ENCODE measurements around the gene ZNF827.

Gene ZNF827

DNA sequence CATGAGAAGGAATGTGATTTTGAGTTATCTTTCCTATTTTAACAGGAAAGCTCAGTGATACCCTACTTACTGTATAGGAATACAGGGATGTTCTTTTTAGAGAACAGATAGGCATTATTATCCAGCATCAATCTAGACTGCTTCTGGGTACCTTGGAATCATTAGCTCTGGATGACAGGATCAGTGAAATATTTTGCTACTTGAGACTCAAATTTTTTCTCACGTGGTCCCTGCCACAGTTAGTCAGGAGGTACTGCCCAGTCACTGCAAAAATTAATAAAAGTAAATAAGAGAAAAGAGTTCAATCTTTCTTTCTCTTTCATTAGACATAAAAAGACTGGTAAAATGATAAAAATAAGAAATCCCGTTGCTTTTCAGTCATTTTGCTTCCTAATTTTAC lies 5.5 kb downstream of the ZNF827 start:
- no peak for DNase-seq (ENCODE audit: low read depth)

- DNase-seq (ENCODE audit: low read depth), result no peak
These were observed 7.2 kb downstream of the ZNF827 start for GRCh38 chr4:145931403-145931802.

- DNase-seq (ENCODE audit: low read depth), result no peak
These were observed 8.0 kb downstream of the ZNF827 start for GRCh38 chr4:145930592-145930991.

DNA sequence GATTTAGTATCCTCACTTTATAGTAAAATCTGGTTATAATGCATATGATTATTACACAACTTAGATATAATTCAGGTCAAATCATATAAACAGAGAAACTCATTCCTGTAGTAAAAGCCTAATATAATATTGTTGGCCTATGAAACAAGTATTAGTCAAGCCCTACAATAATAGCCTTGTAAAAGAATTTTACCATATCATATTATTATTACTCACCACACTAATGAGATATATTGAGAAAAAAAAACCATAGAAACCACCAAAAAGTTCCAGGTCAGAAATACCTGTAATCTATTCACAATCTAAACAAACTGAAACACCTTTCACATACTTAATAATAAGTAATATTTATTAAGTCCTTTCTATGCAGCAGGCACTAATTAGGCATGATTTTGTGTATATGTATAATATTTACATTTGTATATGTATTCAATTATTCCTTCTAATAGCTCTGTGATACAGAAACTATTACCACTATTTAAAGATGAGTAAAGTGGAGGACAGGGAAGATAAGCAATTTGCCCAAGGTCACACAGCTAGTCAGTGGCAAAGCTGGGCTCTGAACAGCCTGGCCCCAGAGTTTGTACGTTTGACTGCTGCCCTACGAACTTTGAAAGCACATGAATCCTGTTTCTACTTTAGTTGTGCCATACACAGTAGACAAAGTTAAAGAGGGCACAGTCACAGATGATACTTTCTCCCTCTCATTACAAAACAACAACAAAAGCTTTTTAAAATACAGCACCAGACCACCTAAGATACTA lies 9.0 kb downstream of the ZNF827 start:
- DNase-seq (ENCODE audit: low read depth), result no peak

DNA sequence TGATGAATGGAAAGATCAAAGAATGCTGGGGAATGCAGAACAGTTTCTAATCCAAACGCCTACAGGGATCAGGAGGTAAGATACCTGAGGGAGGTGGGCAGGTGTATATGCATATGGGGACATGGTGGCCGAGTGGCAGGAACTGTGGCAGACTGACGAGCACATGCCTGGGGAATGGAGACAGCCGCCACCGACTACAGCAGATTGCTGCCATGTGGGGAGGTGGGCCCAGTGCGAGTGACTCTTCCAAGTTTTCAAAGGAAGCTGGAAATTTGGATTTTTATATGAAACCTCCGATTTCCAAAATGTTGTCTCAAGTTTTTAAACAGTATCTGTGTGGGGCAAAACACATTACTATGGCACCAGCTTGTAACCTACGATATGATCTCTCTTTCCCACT lies 9.9 kb downstream of the ZNF827 start:
- DNase-seq (ENCODE audit: low read depth), result no peak

GRCh38 chr4:145927030-145927429 lies 11.6 kb downstream of the ZNF827 start:
- no peak for DNase-seq (ENCODE audit: low read depth)

GRCh38 chr4:145921231-145921630 lies 17.4 kb downstream of the ZNF827 start:
- DNase-seq (ENCODE audit: low read depth), result no peak

GRCh38 chr4:145920205-145920604 lies 18.4 kb downstream of the ZNF827 start:
- peak; percentile 97 for DNase-seq (ENCODE audit: low read depth)

- no peak for DNase-seq (ENCODE audit: low read depth)
These were observed 26.2 kb downstream of the ZNF827 start for GRCh38 chr4:145912376-145912775.

GRCh38 chr4:145909773-145910172 lies 28.9 kb downstream of the ZNF827 start:
- no peak for DNase-seq (ENCODE audit: low read depth)

DNA sequence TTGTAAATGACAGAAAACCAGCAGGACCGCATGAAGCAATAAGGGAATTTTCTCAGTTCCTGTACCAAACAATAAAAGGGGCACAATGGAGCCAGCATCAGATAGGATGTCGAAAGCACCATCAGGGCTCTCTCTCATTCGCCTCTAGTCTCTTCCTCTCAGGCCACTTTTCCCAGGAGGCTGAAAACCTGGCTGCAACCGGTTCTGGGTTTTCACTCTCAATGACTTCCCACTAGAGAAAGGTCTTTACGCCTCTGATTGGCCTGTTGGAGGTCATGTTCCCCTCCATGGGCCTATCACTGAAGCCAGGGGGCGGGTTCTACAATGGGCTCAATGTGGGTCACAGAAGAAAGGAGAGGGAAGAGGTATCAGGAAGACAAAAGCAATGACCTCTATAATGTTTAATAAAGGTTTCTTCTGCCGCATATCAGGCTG lies 29.3 kb downstream of the ZNF827 start:
- DNase-seq (ENCODE audit: low read depth), result no peak

- no peak for DNase-seq (ENCODE audit: low read depth)
These were observed 30.8 kb downstream of the ZNF827 start for GRCh38 chr4:145907812-145908211.

GRCh38 chr4:145907390-145907789 lies 31.2 kb downstream of the ZNF827 start:
- DNase-seq (ENCODE audit: low read depth), result no peak

DNA sequence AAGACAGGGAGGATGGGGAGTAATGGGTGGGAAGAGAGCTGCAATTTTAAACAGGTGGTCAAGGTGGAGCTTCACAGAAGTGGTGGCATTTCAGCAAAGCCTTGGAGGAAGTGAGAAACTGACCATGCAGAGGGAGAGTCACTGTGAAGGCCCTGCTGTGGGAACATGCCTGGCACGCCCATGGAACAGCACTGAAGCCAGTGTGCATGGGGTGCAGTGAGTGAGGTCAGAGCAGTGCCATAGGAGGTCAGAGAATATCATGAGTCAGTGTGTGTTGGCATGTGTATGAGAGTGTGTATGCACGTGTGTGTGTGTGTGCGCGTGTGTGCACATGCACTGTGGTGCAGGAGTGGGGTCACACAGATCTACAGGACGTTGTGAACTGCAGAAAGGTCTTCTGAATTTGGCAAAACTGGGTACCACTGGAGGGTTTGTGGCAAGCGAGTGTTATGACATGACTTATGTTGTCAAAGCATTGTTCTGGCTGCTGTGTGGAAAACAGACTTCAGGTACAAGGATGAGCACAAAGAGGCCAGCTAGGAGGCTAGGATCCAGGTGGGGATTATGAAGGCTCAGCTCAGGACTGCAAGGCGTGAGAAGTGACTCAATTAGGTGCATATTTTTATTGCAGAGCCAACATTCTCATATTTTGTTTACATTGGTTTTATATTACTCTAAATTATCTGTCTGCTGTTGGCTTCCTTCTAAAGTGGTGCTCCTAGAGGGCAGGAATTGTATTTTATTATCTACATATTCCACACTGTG lies 34.0 kb downstream of the ZNF827 start:
- no peak for DNase-seq (ENCODE audit: low read depth)

DNA sequence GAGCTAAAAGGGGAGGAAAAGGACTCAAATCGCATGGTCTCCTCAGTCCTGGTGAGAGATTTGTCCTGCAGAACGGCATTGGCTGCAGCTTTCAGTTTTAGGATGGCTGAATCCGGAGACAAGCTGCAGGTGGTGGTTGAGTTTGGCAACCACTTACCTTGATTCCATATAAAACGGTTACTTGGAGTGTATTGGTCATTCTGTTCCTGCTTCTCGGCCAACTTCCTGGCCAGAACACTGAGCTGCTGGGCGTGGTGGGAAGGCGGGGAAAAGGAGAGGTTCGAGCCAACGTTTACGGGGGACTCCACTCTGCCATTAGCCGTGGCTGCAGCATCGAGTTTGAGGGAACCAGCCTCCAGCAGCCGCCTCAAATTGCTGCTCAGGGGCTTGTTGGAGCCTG lies 36.1 kb downstream of the ZNF827 start:
- no peak for DNase-seq (ENCODE audit: low read depth)

GRCh38 chr4:145899886-145900460 lies 38.6 kb downstream of the ZNF827 start:
- no peak for DNase-seq (ENCODE audit: low read depth)

- DNase-seq (ENCODE audit: low read depth), result no peak
These were observed 39.6 kb downstream of the ZNF827 start for GRCh38 chr4:145898926-145899531.

DNA sequence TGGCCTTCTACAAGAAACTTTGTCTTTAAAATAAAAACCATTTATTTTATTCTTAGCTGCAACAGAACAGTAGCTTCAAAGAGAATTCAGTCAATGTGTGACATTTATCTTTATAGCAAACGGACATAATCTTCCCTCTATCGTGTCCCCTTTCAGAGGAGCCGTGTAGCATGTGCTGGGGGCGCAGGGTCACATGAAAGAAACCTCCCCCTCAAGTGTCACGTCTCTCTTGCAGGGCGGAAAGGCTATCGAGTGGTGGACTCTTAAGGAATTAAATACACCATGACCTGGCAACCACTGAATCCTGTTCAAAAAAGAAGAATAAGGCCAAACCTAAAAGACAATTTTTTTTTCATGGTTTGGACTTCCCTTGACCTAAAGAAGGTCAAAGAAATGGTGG lies 40.2 kb downstream of the ZNF827 start:
- DNase-seq (ENCODE audit: low read depth), result no peak

- DNase-seq (ENCODE audit: low read depth), result no peak
These were observed 43.6 kb downstream of the ZNF827 start for GRCh38 chr4:145895056-145895455.

DNA sequence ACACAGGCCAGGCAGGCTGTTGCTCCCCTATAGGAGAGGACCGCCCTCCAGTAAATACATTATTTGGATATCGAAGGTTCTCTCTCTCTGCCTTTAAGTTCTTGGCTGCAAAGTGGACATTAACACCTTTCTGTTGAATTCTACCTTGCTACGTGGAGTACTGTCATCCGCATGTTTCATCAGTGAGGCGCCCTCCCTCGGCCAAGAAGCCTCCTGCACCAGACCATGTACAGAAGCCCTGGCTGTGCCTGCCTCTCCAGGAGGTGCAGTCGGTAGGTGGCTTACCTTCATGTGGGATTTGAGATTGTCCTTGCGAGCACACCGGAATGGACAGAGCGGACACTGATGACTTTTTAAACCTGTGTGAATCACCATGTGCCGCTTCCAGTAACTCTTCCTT lies 46.7 kb downstream of the ZNF827 start:
- DNase-seq (ENCODE audit: low read depth), result no peak

DNA sequence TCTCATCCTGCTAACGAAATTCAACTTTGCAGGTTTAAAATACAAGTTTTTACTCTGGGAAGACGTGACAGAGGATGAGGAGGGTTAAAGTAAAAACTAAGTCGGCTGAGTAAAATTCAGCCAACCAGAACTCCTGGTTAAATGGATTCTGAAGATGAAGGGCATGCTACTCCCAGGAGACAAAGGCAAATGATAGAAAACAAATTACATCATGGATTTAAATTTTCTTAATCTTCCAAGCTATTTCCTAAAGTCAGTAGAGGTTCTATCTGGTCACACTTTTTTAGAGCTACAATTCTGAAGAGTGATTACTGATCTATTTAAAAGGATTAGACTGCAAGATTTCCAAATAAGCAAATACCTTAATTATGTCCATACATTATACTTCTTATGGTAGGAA lies 47.9 kb downstream of the ZNF827 start:
- no peak for DNase-seq (ENCODE audit: low read depth)

GRCh38 chr4:145888393-145888792 lies 50.2 kb downstream of the ZNF827 start:
- no peak for DNase-seq (ENCODE audit: low read depth)

Measured in stromal cell of bone marrow (primary cell).